ENCODE results near the gene ARMC12.

The ARMC12 gene

GRCh38 chr6:35723587-35723986, 13.2 kb upstream of the ARMC12 start:
- TF ChIP-seq PPARA (CRISPR knock-in tag; IDR thresholded peaks at IDR 0.05; ENCODE audit: borderline replicate concordance) (no peak), ARNTL (CRISPR knock-in tag; IDR thresholded peaks at IDR 0.05; ENCODE audit: borderline replicate concordance, low read depth) (no peak), POU6F1 (CRISPR knock-in tag; IDR thresholded peaks at IDR 0.05; ENCODE audit: borderline replicate concordance, low read depth) (no peak), BACH2 (CRISPR knock-in tag; IDR thresholded peaks at IDR 0.05; ENCODE audit: borderline replicate concordance) (no peak), TOX (CRISPR knock-in tag; IDR thresholded peaks at IDR 0.05; ENCODE audit: borderline replicate concordance) (no peak), SNAI2 (CRISPR knock-in tag; IDR thresholded peaks at IDR 0.05) (no peak), OSR1 (CRISPR knock-in tag; IDR thresholded peaks at IDR 0.05) (no peak)
- ATAC-seq: no peak

- ATAC-seq: no peak
- TF ChIP-seq TOX (CRISPR knock-in tag; IDR thresholded peaks at IDR 0.05; ENCODE audit: borderline replicate concordance): no peak
- no peak for TF ChIP-seq BACH2 (CRISPR knock-in tag; IDR thresholded peaks at IDR 0.05; ENCODE audit: borderline replicate concordance)
- TF ChIP-seq CSDC2 (CRISPR knock-in tag; IDR thresholded peaks at IDR 0.05): no peak
- TF ChIP-seq CREB5 (CRISPR knock-in tag; IDR thresholded peaks at IDR 0.05; ENCODE audit: low read depth): no peak
Measured at GRCh38 chr6:35724059-35724458, 12.8 kb upstream of the ARMC12 start.

GRCh38 chr6:35724471-35724870, 12.4 kb upstream of the ARMC12 start:
- TF ChIP-seq ESRRG (CRISPR knock-in tag; IDR thresholded peaks at IDR 0.05) (no peak), BACH2 (CRISPR knock-in tag; IDR thresholded peaks at IDR 0.05; ENCODE audit: borderline replicate concordance) (no peak), ZC3H10 (CRISPR knock-in tag; IDR thresholded peaks at IDR 0.05) (no peak), TSHZ2 (CRISPR knock-in tag; IDR thresholded peaks at IDR 0.05) (no peak), OSR1 (CRISPR knock-in tag; IDR thresholded peaks at IDR 0.05) (no peak), POU6F1 (CRISPR knock-in tag; IDR thresholded peaks at IDR 0.05; ENCODE audit: borderline replicate concordance, low read depth) (no peak), PPARA (CRISPR knock-in tag; IDR thresholded peaks at IDR 0.05; ENCODE audit: borderline replicate concordance) (no peak), CSDC2 (CRISPR knock-in tag; IDR thresholded peaks at IDR 0.05) (no peak), ZNF565 (CRISPR knock-in tag; conservative IDR thresholded peaks at IDR 0.05; ENCODE audit: low read depth) (no peak), TOX (CRISPR knock-in tag; IDR thresholded peaks at IDR 0.05; ENCODE audit: borderline replicate concordance) (no peak)

GRCh38 chr6:35725081-35725708, 11.6 kb upstream of the ARMC12 start:
- ATAC-seq: no peak
- TF ChIP-seq ZNF8 (CRISPR knock-in tag; IDR thresholded peaks at IDR 0.05) (no peak), ZFP3 (CRISPR knock-in tag; IDR thresholded peaks at IDR 0.05) (no peak), PPARA (CRISPR knock-in tag; IDR thresholded peaks at IDR 0.05; ENCODE audit: borderline replicate concordance) (no peak), CREB5 (CRISPR knock-in tag; IDR thresholded peaks at IDR 0.05; ENCODE audit: low read depth) (no peak)

More at GRCh38 chr6:35724471-35724870, 12.4 kb upstream of the ARMC12 start:
- no peak for ATAC-seq
